ENCODE results near the gene ATP7B. TPM values are rescaled to one million over a fixed set of nuclear protein-coding genes. Genes with fewer than 3 reads are reported as not detected.

Gene ATP7B
- 10 to 100 TPM in 3 of 4 donors, 1 to 10 TPM in 1; 8.1 to 31.3 (median 13.5) TPM for polyA plus RNA-seq
- long read RNA-seq, donor 1, result 0 reads
- long read RNA-seq, donor 2, result 0 reads
- long read RNA-seq, donor 3, partial matches to known transcripts, result 0 of 2 reads
- long read RNA-seq, donor 3, other reads (novel, unspliced or antisense), result 0 of 2 reads
- long read RNA-seq, donor 4, result 0 reads
- long read RNA-seq, donor 5, result 0 reads
- long read RNA-seq, donor 6, result 0 reads
- long read RNA-seq, donor 7, result 0 reads
- long read RNA-seq, donor 8, result 0 reads
- long read RNA-seq, donor 9, result 0 reads
- long read RNA-seq, donor 10, result 0 reads

- 2 to 3% (median 2%) methylated on average over 42 to 46 of the region's 46 CpGs for WGBS, 3 donors
Observed at GRCh38 chr13:52010890-52011631, at the start of gene ATP7B. Gene ATP7B (minus strand): TSS chr13:52011450. CDS start chr13:52011337, 113 bp downstream.

GRCh38 chr13:52053460-52053859 is 42.2 kb upstream of the ATP7B start:
- Histone ChIP-seq H3K27ac (ENCODE audit: low read depth in 1 of 3, low read length in 2 of 3) (no peak overlapping the region), H3K9me3 (ENCODE audit: control insufficient read depth in 2 of 2, insufficient read depth in 1 of 2, low read depth in 1 of 2, low read length in 1 of 2) (no peaks in the 10 kb centered on the region), H3K36me3 (ENCODE audit: control insufficient read depth in 3 of 3, insufficient read depth in 2 of 3, low read depth in 1 of 3, low read length in 3 of 3) (no peaks in the 10 kb centered on the region), H3K4me1 (ENCODE audit: control insufficient read depth in 3 of 3, insufficient read depth in 2 of 3, low read depth in 1 of 3, low read length in 2 of 3) (no peaks in the 10 kb centered on the region), H3K4me3 (ENCODE audit: low read depth in 1 of 3, low read length in 3 of 3) (no peak overlapping the region), H3K27me3 (ENCODE audit: control insufficient read depth in 3 of 3, insufficient read depth in 3 of 3, low read length in 3 of 3) (no peaks in the 10 kb centered on the region)
- no peak for FAIRE-seq
- DNase-seq, result no peak
- WGBS, 3 donors, result 67 to 82% (median 76%) methylated on average over 4 of the region's 4 CpGs

More at GRCh38 chr13:52010890-52011631, at the start of gene ATP7B:
- Histone ChIP-seq H3K4me3 (ENCODE audit: low read depth in 1 of 3, low read length in 3 of 3) (peak within 1 kb of the TSS; percentile 82 to 99 (median 88)), H3K27ac (ENCODE audit: low read depth in 1 of 3, low read length in 2 of 3) (peak within 1 kb of the TSS; percentile 80 to 90 (median 86)), H3K36me3 (ENCODE audit: control insufficient read depth in 3 of 3, insufficient read depth in 2 of 3, low read depth in 1 of 3, low read length in 3 of 3) (peaks cover 0 to 8% (median under 1%) of the 10 kb centered on the region in 3 donors), H3K9me3 (ENCODE audit: control insufficient read depth in 2 of 2, insufficient read depth in 1 of 2, low read depth in 1 of 2, low read length in 1 of 2) (no peaks in the 10 kb centered on the region), H3K27me3 (ENCODE audit: control insufficient read depth in 3 of 3, insufficient read depth in 3 of 3, low read length in 3 of 3) (no peaks in the 10 kb centered on the region), H3K4me1 (ENCODE audit: control insufficient read depth in 3 of 3, insufficient read depth in 2 of 3, low read depth in 1 of 3, low read length in 2 of 3) (peaks cover 0 to 18% (median 0%) of the 10 kb centered on the region in 3 donors)
- DNase-seq (peak; percentile 59 to 63), FAIRE-seq (no peak)

- no peak overlapping the region for H3K4me3 ChIP-seq (ENCODE audit: low read depth in 1 of 3, low read length in 3 of 3)
- H3K4me1 ChIP-seq (ENCODE audit: control insufficient read depth in 3 of 3, insufficient read depth in 2 of 3, low read depth in 1 of 3, low read length in 2 of 3), result no peaks in the 10 kb centered on the region
- no peaks in the 10 kb centered on the region for H3K9me3 ChIP-seq (ENCODE audit: control insufficient read depth in 2 of 2, insufficient read depth in 1 of 2, low read depth in 1 of 2, low read length in 1 of 2)
- H3K36me3 ChIP-seq (ENCODE audit: control insufficient read depth in 3 of 3, insufficient read depth in 2 of 3, low read depth in 1 of 3, low read length in 3 of 3), result no peaks in the 10 kb centered on the region
- DNase-seq, result no peak
- no peaks in the 10 kb centered on the region for H3K27me3 ChIP-seq (ENCODE audit: control insufficient read depth in 3 of 3, insufficient read depth in 3 of 3, low read length in 3 of 3)
- FAIRE-seq, result no peak
- H3K27ac ChIP-seq (ENCODE audit: low read depth in 1 of 3, low read length in 2 of 3), result no peak overlapping the region
- WGBS, 3 donors, result 73 to 81% (median 77%) methylated on average over 7 of the region's 7 CpGs
Observed at GRCh38 chr13:52051400-52051799, 40.1 kb upstream of the ATP7B start.

GRCh38 chr13:52048516-52048915 is 37.3 kb upstream of the ATP7B start:
- no peak overlapping the region for H3K4me3 ChIP-seq (ENCODE audit: low read depth in 1 of 3, low read length in 3 of 3)
- H3K27ac ChIP-seq (ENCODE audit: low read depth in 1 of 3, low read length in 2 of 3), result no peak overlapping the region
- WGBS, 3 donors, result 69 to 89% (median 74%) methylated on average over 2 of the region's 2 CpGs
- H3K9me3 ChIP-seq (ENCODE audit: control insufficient read depth in 2 of 2, insufficient read depth in 1 of 2, low read depth in 1 of 2, low read length in 1 of 2), result no peaks in the 10 kb centered on the region
- no peaks in the 10 kb centered on the region for H3K36me3 ChIP-seq (ENCODE audit: control insufficient read depth in 3 of 3, insufficient read depth in 2 of 3, low read depth in 1 of 3, low read length in 3 of 3)
- H3K4me1 ChIP-seq (ENCODE audit: control insufficient read depth in 3 of 3, insufficient read depth in 2 of 3, low read depth in 1 of 3, low read length in 2 of 3), result no peaks in the 10 kb centered on the region
- no peaks in the 10 kb centered on the region for H3K27me3 ChIP-seq (ENCODE audit: control insufficient read depth in 3 of 3, insufficient read depth in 3 of 3, low read length in 3 of 3)
- DNase-seq (no peak), FAIRE-seq (no peak)

- no peak for FAIRE-seq
- 92 to 97% (median 95%) methylated on average over 3 of the region's 3 CpGs for WGBS, 3 donors
Observed at GRCh38 chr13:52047463-52047862, 36.2 kb upstream of the ATP7B start.

GRCh38 chr13:52043675-52044074 is 32.4 kb upstream of the ATP7B start:
- WGBS, 3 donors, result 86 to 92% (median 90%) methylated on average over 3 of the region's 3 CpGs

More at GRCh38 chr13:52047463-52047862, 36.2 kb upstream of the ATP7B start:
- Histone ChIP-seq H3K4me1 (ENCODE audit: control insufficient read depth in 3 of 3, insufficient read depth in 2 of 3, low read depth in 1 of 3, low read length in 2 of 3) (no peaks in the 10 kb centered on the region), H3K4me3 (ENCODE audit: low read depth in 1 of 3, low read length in 3 of 3) (no peak overlapping the region), H3K27ac (ENCODE audit: low read depth in 1 of 3, low read length in 2 of 3) (no peak overlapping the region), H3K27me3 (ENCODE audit: control insufficient read depth in 3 of 3, insufficient read depth in 3 of 3, low read length in 3 of 3) (no peaks in the 10 kb centered on the region), H3K9me3 (ENCODE audit: control insufficient read depth in 2 of 2, insufficient read depth in 1 of 2, low read depth in 1 of 2, low read length in 1 of 2) (no peaks in the 10 kb centered on the region), H3K36me3 (ENCODE audit: control insufficient read depth in 3 of 3, insufficient read depth in 2 of 3, low read depth in 1 of 3, low read length in 3 of 3) (no peaks in the 10 kb centered on the region)
- no peak for DNase-seq

GRCh38 chr13:52036037-52036436 is 24.8 kb upstream of the ATP7B start:
- no peak overlapping the region for H3K27ac ChIP-seq (ENCODE audit: low read depth in 1 of 3, low read length in 2 of 3)
- H3K36me3 ChIP-seq (ENCODE audit: control insufficient read depth in 3 of 3, insufficient read depth in 2 of 3, low read depth in 1 of 3, low read length in 3 of 3), result no peaks in the 10 kb centered on the region
- WGBS, 3 donors, result 89 to 96% (median 90%) methylated on average over 1 of the region's 1 CpG
- H3K4me1 ChIP-seq (ENCODE audit: control insufficient read depth in 3 of 3, insufficient read depth in 2 of 3, low read depth in 1 of 3, low read length in 2 of 3), result no peaks in the 10 kb centered on the region
- DNase-seq (no peak), FAIRE-seq (no peak)
- H3K27me3 ChIP-seq (ENCODE audit: control insufficient read depth in 3 of 3, insufficient read depth in 3 of 3, low read length in 3 of 3), result no peaks in the 10 kb centered on the region
- no peak overlapping the region for H3K4me3 ChIP-seq (ENCODE audit: low read depth in 1 of 3, low read length in 3 of 3)
- H3K9me3 ChIP-seq (ENCODE audit: control insufficient read depth in 2 of 2, insufficient read depth in 1 of 2, low read depth in 1 of 2, low read length in 1 of 2), result no peaks in the 10 kb centered on the region

More at GRCh38 chr13:52043675-52044074, 32.4 kb upstream of the ATP7B start:
- H3K9me3 ChIP-seq (ENCODE audit: control insufficient read depth in 2 of 2, insufficient read depth in 1 of 2, low read depth in 1 of 2, low read length in 1 of 2), result no peaks in the 10 kb centered on the region
- no peaks in the 10 kb centered on the region for H3K27me3 ChIP-seq (ENCODE audit: control insufficient read depth in 3 of 3, insufficient read depth in 3 of 3, low read length in 3 of 3)
- H3K4me3 ChIP-seq (ENCODE audit: low read depth in 1 of 3, low read length in 3 of 3), result no peak overlapping the region
- H3K36me3 ChIP-seq (ENCODE audit: control insufficient read depth in 3 of 3, insufficient read depth in 2 of 3, low read depth in 1 of 3, low read length in 3 of 3), result no peaks in the 10 kb centered on the region
- no peak for DNase-seq
- no peak for FAIRE-seq
- H3K27ac ChIP-seq (ENCODE audit: low read depth in 1 of 3, low read length in 2 of 3), result no peak overlapping the region
- no peaks in the 10 kb centered on the region for H3K4me1 ChIP-seq (ENCODE audit: control insufficient read depth in 3 of 3, insufficient read depth in 2 of 3, low read depth in 1 of 3, low read length in 2 of 3)

- DNase-seq, result no peak
- H3K4me1 ChIP-seq (ENCODE audit: control insufficient read depth in 3 of 3, insufficient read depth in 2 of 3, low read depth in 1 of 3, low read length in 2 of 3), result no peaks in the 10 kb centered on the region
- H3K9me3 ChIP-seq (ENCODE audit: control insufficient read depth in 2 of 2, insufficient read depth in 1 of 2, low read depth in 1 of 2, low read length in 1 of 2), result peaks cover 0 to 10% of the 10 kb centered on the region in 2 donors
- 75 to 82% (median 78%) methylated on average over 5 of the region's 5 CpGs for WGBS, 3 donors
- peaks cover 0 to 2% (median 0%) of the 10 kb centered on the region in 3 donors for H3K36me3 ChIP-seq (ENCODE audit: control insufficient read depth in 3 of 3, insufficient read depth in 2 of 3, low read depth in 1 of 3, low read length in 3 of 3)
- no peak overlapping the region for H3K27ac ChIP-seq (ENCODE audit: low read depth in 1 of 3, low read length in 2 of 3)
- H3K27me3 ChIP-seq (ENCODE audit: control insufficient read depth in 3 of 3, insufficient read depth in 3 of 3, low read length in 3 of 3), result no peaks in the 10 kb centered on the region
- no peak for FAIRE-seq
- H3K4me3 ChIP-seq (ENCODE audit: low read depth in 1 of 3, low read length in 3 of 3), result no peak overlapping the region
Observed at GRCh38 chr13:52034616-52035226, 23.5 kb upstream of the ATP7B start.
